BJ (cell line): ENCODE data around the gene ARHGAP26. TPM values are rescaled to one million over a fixed set of nuclear protein-coding genes. Genes with fewer than 3 reads are reported as not detected.

ENCODE experiments used
- CTCF ChIA-PET: fragments of 350-600 bp; formaldehyde crosslinking; extraction: SDS; loops from one replicate; lab custom pipeline; 2021; ENCODE audit warnings: antibody characterized with exemption, inconsistent platforms; lab: Yijun Ruan, JAX
- POLR2A ChIA-PET: fragments of 300-600 bp; sonication (Branson Sonifier 250); formaldehyde crosslinking; extraction: SDS; loops from one replicate; lab custom pipeline; 2021; ENCODE audit warnings: antibody characterized with exemption; lab: Charles Lee
- DNase-seq: peaks from one replicate; pipeline ENCODE4 v3.0.0-alpha.2; 2011; ENCODE audit warnings: low read depth
- H3K27me3 ChIP-seq: 2 replicates; pipeline ENCODE4 v1.6.0; 2011; ENCODE audit warnings: low read length; ENCODE audit not compliant: control insufficient read depth, insufficient read depth
- H3K36me3 ChIP-seq: 2 replicates; pipeline ENCODE4 v1.5.1; 2011; ENCODE audit warnings: low read length; ENCODE audit not compliant: control insufficient read depth, insufficient read depth
- H3K4me3 ChIP-seq: 2 replicates; pipeline ENCODE4 v1.5.1; 2011; ENCODE audit warnings: low read depth, mild to moderate bottlenecking, control low read depth, low read length
- CTCF ChIP-seq: IDR thresholded peaks from 2 replicates; pipeline ENCODE4 v1.5.1; 2011; ENCODE audit warnings: low read depth, mild to moderate bottlenecking, control low read depth, inconsistent platforms, low read length, moderate library complexity; ENCODE audit not compliant: insufficient read depth
- polyA plus RNA-seq: library from polyadenylated mRNA; depleted of rRNA; stranded (reverse); fragments of >200 nt; gene quantifications from 2 replicates; pipeline ENCODE4 v1.2.3, GENCODE V29; 2011

ARHGAP26 gene
- polyA plus RNA-seq, 1 experiment = 4.8 TPM

GRCh38 chr5:143074414-143074996 is 304.3 kb downstream of the ARHGAP26 start:
- POLR2A ChIA-PET = no interaction called here

GRCh38 chr5:143076377-143076776 is 306.2 kb downstream of the ARHGAP26 start:
- no peak for DNase-seq

More at GRCh38 chr5:143074414-143074996, 304.3 kb downstream of the ARHGAP26 start:
- no peaks in the 10 kb centered on the region for H3K36me3 ChIP-seq
- CTCF ChIA-PET = interaction anchor here (1.7 kb wide), 1 partner anchor 11 kb away, joined by 7 read pairs; no protein-coding TSS in a partner anchor
- DNase-seq = no peak
- TF ChIP-seq CTCF = no peak
- H3K4me3 ChIP-seq = no peak overlapping the region
- no peaks in the 10 kb centered on the region for H3K27me3 ChIP-seq

GRCh38 chr5:143077453-143078103 is 307.4 kb downstream of the ARHGAP26 start:
- Histone ChIP-seq H3K27me3 (no peaks in the 10 kb centered on the region), H3K36me3 (no peaks in the 10 kb centered on the region), H3K4me3 (no peak overlapping the region)
- TF ChIP-seq CTCF = no peak
- POLR2A ChIA-PET = no interaction called here
- CTCF ChIA-PET = interaction anchor here (1.5 kb wide), 1 partner anchor 81 kb away, joined by 3 read pairs; no protein-coding TSS in a partner anchor
- no peak for DNase-seq

More at GRCh38 chr5:143076377-143076776, 306.2 kb downstream of the ARHGAP26 start:
- POLR2A ChIA-PET = no interaction called here
- CTCF ChIA-PET = interaction anchor here (1.5 kb wide), 1 partner anchor 10 kb away, joined by 4 read pairs; no protein-coding TSS in a partner anchor
- H3K27me3 ChIP-seq = no peaks in the 10 kb centered on the region
- no peaks in the 10 kb centered on the region for H3K36me3 ChIP-seq
- H3K4me3 ChIP-seq = no peak overlapping the region
- TF ChIP-seq CTCF = no peak

- ChIA-PET CTCF (interaction anchor here (1.5 kb wide), 1 partner anchor 80 kb away, joined by 3 read pairs; no protein-coding TSS in a partner anchor), POLR2A (no interaction called here)
- Histone ChIP-seq H3K4me3 (no peak overlapping the region), H3K36me3 (no peaks in the 10 kb centered on the region), H3K27me3 (no peaks in the 10 kb centered on the region)
- no peak for DNase-seq
- TF ChIP-seq CTCF = no peak
Observed at GRCh38 chr5:143078313-143078712, 308.1 kb downstream of the ARHGAP26 start.

GRCh38 chr5:143078971-143079370 is 308.8 kb downstream of the ARHGAP26 start:
- CTCF ChIA-PET = interaction anchor here (1.5 kb wide), 1 partner anchor 80 kb away, joined by 3 read pairs; no protein-coding TSS in a partner anchor
- no peak for DNase-seq
- TF ChIP-seq CTCF = no peak
- POLR2A ChIA-PET = no interaction called here
- no peak overlapping the region for H3K4me3 ChIP-seq
- no peaks in the 10 kb centered on the region for H3K36me3 ChIP-seq
- H3K27me3 ChIP-seq = no peaks in the 10 kb centered on the region
